H9 (cell line): ENCODE data around the gene SGO2. TPM values are rescaled to one million over a fixed set of nuclear protein-coding genes. Genes with fewer than 3 reads are reported as not detected.

Experiments used
- DNase-seq: peaks from one replicate; pipeline ENCODE4 v3.0.0-alpha.2; 2017
- H2AFZ ChIP-seq: one replicate; pipeline ENCODE4 v1.6.1; 2013; ENCODE audit warnings: mild to moderate bottlenecking, low read length, control low read depth, moderate library complexity
- H2AK5ac ChIP-seq: 2 replicates; pipeline ENCODE4 v1.6.1; 2013; ENCODE audit warnings: low read length, control low read depth, mixed read lengths; ENCODE audit not compliant: insufficient read length
- H2BK120ac ChIP-seq: one replicate; pipeline ENCODE4 v1.6.1; 2013; ENCODE audit warnings: low read depth, mild to moderate bottlenecking, low read length, control low read depth, inconsistent platforms; ENCODE audit not compliant: poor library complexity, severe bottlenecking
- H2BK12ac ChIP-seq: 2 replicates; pipeline ENCODE4 v1.6.1; 2013; ENCODE audit warnings: low read length, control low read depth, mixed read lengths, low read depth; ENCODE audit not compliant: insufficient read length
- H2BK15ac ChIP-seq: 2 replicates; pipeline ENCODE4 v1.6.1; 2013; ENCODE audit warnings: low read depth, low read length, control low read depth
- H2BK20ac ChIP-seq: one replicate; pipeline ENCODE4 v1.6.1; 2013; ENCODE audit warnings: low read depth, mild to moderate bottlenecking, low read length, control low read depth, inconsistent platforms; ENCODE audit not compliant: poor library complexity, severe bottlenecking
- H2BK5ac ChIP-seq: 2 replicates; pipeline ENCODE4 v1.6.1; 2013; ENCODE audit warnings: low read length, control low read depth, mixed read lengths; ENCODE audit not compliant: insufficient read length
- H3K14ac ChIP-seq: 2 replicates; pipeline ENCODE4 v1.6.1; 2013; ENCODE audit warnings: low read length, control low read depth; ENCODE audit not compliant: insufficient read depth
- H3K18ac ChIP-seq: 2 replicates; pipeline ENCODE4 v1.6.1; 2013; ENCODE audit warnings: low read depth, mild to moderate bottlenecking, mixed read lengths, low read length, control low read depth; ENCODE audit not compliant: insufficient read length
- H3K23ac ChIP-seq: 2 replicates; pipeline ENCODE4 v1.6.1; 2013; ENCODE audit warnings: low read length, control low read depth, mixed read lengths, low read depth; ENCODE audit not compliant: insufficient read length
- H3K23me2 ChIP-seq: 2 replicates; pipeline ENCODE4 v1.6.1; 2013; ENCODE audit warnings: low read depth, mild to moderate bottlenecking, mixed read lengths, low read length, control low read depth; ENCODE audit not compliant: insufficient read length, poor library complexity, severe bottlenecking
- H3K27ac ChIP-seq: 2 replicates; pipeline ENCODE4 v1.5.1; 2013; ENCODE audit warnings: low read length, control low read depth, mixed read lengths, low read depth; ENCODE audit not compliant: insufficient read length
- H3K27me3 ChIP-seq: 2 replicates; pipeline ENCODE4 v1.6.1; 2013; ENCODE audit warnings: low read length, control low read depth, inconsistent platforms; ENCODE audit not compliant: insufficient read depth
- H3K4ac ChIP-seq: 2 replicates; pipeline ENCODE4 v1.6.1; 2013; ENCODE audit warnings: low read depth, mild to moderate bottlenecking, control low read depth, inconsistent platforms, low read length, moderate library complexity
- H3K4me1 ChIP-seq: 2 replicates; pipeline ENCODE4 v1.6.1; 2013; ENCODE audit warnings: low read length, control low read depth, inconsistent platforms; ENCODE audit not compliant: insufficient read depth
- H3K4me2 ChIP-seq: 2 replicates; pipeline ENCODE4 v1.6.1; 2013; ENCODE audit warnings: low read length, control low read depth, mixed read lengths; ENCODE audit not compliant: insufficient read length, insufficient read depth
- H3K56ac ChIP-seq: 2 replicates; pipeline ENCODE4 v1.6.1; 2013; ENCODE audit warnings: low read depth, mild to moderate bottlenecking, mixed read lengths, low read length, control low read depth; ENCODE audit not compliant: insufficient read length
- H3K79me1 ChIP-seq: 2 replicates; pipeline ENCODE4 v1.6.1; 2013; ENCODE audit warnings: low read depth, mild to moderate bottlenecking, moderate library complexity, low read length, control low read depth, inconsistent platforms; ENCODE audit not compliant: insufficient read depth, poor library complexity, severe bottlenecking
- H3K79me2 ChIP-seq: 2 replicates; pipeline ENCODE4 v1.6.1; 2013; ENCODE audit warnings: low read length, control low read depth, inconsistent platforms; ENCODE audit not compliant: insufficient read depth
- H3K9ac ChIP-seq: 2 replicates; pipeline ENCODE4 v1.6.1; 2013; ENCODE audit warnings: low read length, control low read depth, mixed read lengths; ENCODE audit not compliant: insufficient read length; ENCODE audit errors: extremely low read depth
- H3K9me3 ChIP-seq: one replicate; pipeline ENCODE4 v1.6.1; 2013; ENCODE audit warnings: low read depth, low read length, inconsistent platforms; ENCODE audit not compliant: control insufficient read depth
- H3T11ph ChIP-seq: one replicate; pipeline ENCODE4 v1.6.1; 2013; ENCODE audit warnings: mild to moderate bottlenecking, low read length, control low read depth, inconsistent platforms
- H4K20me1 ChIP-seq: one replicate; pipeline ENCODE4 v1.6.1; 2013; ENCODE audit not compliant: control insufficient read depth, insufficient read length, insufficient read depth
- H4K5ac ChIP-seq: 2 replicates; pipeline ENCODE4 v1.6.1; 2013; ENCODE audit warnings: low read depth, mild to moderate bottlenecking, mixed read lengths, low read length, control low read depth; ENCODE audit not compliant: insufficient read length
- H4K8ac ChIP-seq: replicated peaks from 2 replicates; pipeline ENCODE4 v1.6.1; 2013; ENCODE audit warnings: low read length, control low read depth, mixed read lengths, low read depth; ENCODE audit not compliant: insufficient read length
- H4K91ac ChIP-seq: 2 replicates; pipeline ENCODE4 v1.6.1; 2013; ENCODE audit warnings: low read depth, mild to moderate bottlenecking, moderate library complexity, mixed read lengths, low read length, control low read depth; ENCODE audit not compliant: insufficient read length
- H3K27ac Mint-ChIP-seq, 3 experiments: 2 replicates in 2 of 3; 3 replicates in 1 of 3; pipeline ENCODE4 v1.8.0; 2020 to 2021; ENCODE audit warnings: mixed read lengths in 3 of 3, mild to moderate bottlenecking in 1 of 3, moderate library complexity in 1 of 3
- H3K27me3 Mint-ChIP-seq: 2 replicates; pipeline ENCODE4 v1.8.0; 2021; ENCODE audit warnings: low read depth, mild to moderate bottlenecking, moderate library complexity, mixed read lengths
- H3K36me3 Mint-ChIP-seq, 3 experiments: 2 replicates in 2 of 3; 3 replicates in 1 of 3; pipeline ENCODE4 v1.8.0; 2020 to 2021; ENCODE audit warnings: low read depth in 3 of 3, mixed read lengths in 3 of 3; ENCODE audit not compliant: insufficient read depth in 1 of 3
- H3K4me1 Mint-ChIP-seq, 2 experiments: 2 replicates each; pipeline ENCODE4 v1.8.0; 2020; ENCODE audit warnings: mixed read lengths in 2 of 2
- H3K4me3 Mint-ChIP-seq, 2 experiments: 2 replicates in 1 of 2; 3 replicates in 1 of 2; pipeline ENCODE4 v1.8.0; 2020 to 2021; ENCODE audit warnings: mild to moderate bottlenecking in 2 of 2, mixed read lengths in 2 of 2, moderate library complexity in 1 of 2
- H3K9me3 Mint-ChIP-seq, 2 experiments: 2 replicates in 1 of 2; 3 replicates in 1 of 2; pipeline ENCODE4 v1.8.0; 2020; ENCODE audit warnings: mild to moderate bottlenecking in 2 of 2, mixed read lengths in 2 of 2, moderate library complexity in 1 of 2
- whole genome bisulfite sequencing: extraction: QIAGEN DNeasy Blood & Tissue Kit; methylation state at CpG from one replicate; pipeline ENCODE4 v1.1.7; 2013; ENCODE audit warnings: missing lambda C conversion rate, low lambda C conversion rate, mixed read lengths; ENCODE audit not compliant: insufficient read length; ENCODE audit errors: extremely low coverage; 5-methylcytosine and 5-hydroxymethylcytosine counted together
- total RNA-seq: library from RNA; stranded (reverse); gene quantifications from 2 replicates; pipeline ENCODE4 v1.2.1, GENCODE V29; 2021
- TF ChIP-seq, protein P1 (sequence below): fragments of 200-600 bp; sonication (generic); conservative IDR thresholded peaks from 3 replicates; pipeline ENCODE4 v1.8.0; 2021; ENCODE audit warnings: antibody characterized with exemption, mild to moderate bottlenecking

Gene SGO2
- total RNA-seq, 1 experiment from 2014 or later, result 25.6 TPM

DNA sequence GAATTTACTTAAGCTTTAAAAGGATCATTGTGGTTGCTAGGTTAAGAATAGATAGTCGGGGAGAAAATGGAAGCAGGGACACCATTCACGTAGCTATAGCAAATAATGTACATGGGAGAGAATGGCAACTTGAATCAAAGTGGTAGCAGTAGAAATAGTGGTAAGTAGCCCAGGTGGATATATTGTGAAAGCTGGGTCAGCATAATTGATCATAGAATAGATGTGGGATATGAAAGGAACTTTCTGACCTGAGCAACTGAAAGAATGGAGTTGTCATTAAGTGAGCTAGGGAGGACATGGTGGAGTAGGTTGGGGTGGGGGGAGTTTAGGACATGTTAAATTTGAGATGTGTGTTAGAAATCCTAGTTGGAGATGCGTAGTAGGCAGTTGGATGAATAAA lies 2.2 kb downstream of the SGO2 start:
- no peaks in the 10 kb centered on the region; the same call in 1 of the 2 replicates for H3K4me1 ChIP-seq
- H3K4me2 ChIP-seq, result no peak overlapping the region
- H3K9ac ChIP-seq, result no peak overlapping the region
- H2AK5ac ChIP-seq, result no peak overlapping the region
- no peak overlapping the region for H2BK120ac ChIP-seq
- H3K23ac ChIP-seq, result no peak overlapping the region
- H2AFZ ChIP-seq, result no peak overlapping the region
- H3K79me2 ChIP-seq, result peaks cover 15% of the 10 kb centered on the region; the same call in 1 of the 2 replicates
- no peak overlapping the region for H3K27ac ChIP-seq
- H4K20me1 ChIP-seq, result no peaks in the 10 kb centered on the region
- H3K4ac ChIP-seq, result no peak overlapping the region
- H3K23me2 ChIP-seq, result peaks cover 4% of the 10 kb centered on the region
- TF ChIP-seq, protein P1, sequence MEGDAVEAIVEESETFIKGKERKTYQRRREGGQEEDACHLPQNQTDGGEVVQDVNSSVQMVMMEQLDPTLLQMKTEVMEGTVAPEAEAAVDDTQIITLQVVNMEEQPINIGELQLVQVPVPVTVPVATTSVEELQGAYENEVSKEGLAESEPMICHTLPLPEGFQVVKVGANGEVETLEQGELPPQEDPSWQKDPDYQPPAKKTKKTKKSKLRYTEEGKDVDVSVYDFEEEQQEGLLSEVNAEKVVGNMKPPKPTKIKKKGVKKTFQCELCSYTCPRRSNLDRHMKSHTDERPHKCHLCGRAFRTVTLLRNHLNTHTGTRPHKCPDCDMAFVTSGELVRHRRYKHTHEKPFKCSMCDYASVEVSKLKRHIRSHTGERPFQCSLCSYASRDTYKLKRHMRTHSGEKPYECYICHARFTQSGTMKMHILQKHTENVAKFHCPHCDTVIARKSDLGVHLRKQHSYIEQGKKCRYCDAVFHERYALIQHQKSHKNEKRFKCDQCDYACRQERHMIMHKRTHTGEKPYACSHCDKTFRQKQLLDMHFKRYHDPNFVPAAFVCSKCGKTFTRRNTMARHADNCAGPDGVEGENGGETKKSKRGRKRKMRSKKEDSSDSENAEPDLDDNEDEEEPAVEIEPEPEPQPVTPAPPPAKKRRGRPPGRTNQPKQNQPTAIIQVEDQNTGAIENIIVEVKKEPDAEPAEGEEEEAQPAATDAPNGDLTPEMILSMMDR, result no peak
- H3K18ac ChIP-seq, result no peak overlapping the region
- no peaks in the 10 kb centered on the region for H3K9me3 ChIP-seq
- H3T11ph ChIP-seq, result no peak overlapping the region
- no peak overlapping the region for H3K56ac ChIP-seq
- peaks cover 2% of the 10 kb centered on the region for H3K79me1 ChIP-seq
- Mint-ChIP-seq H3K27ac (no peak overlapping the region), H3K36me3 (peaks cover 0 to 2% (median 0%) of the 10 kb centered on the region in 3 experiments; a peak in 3 of 7 replicates), H3K4me1 (peaks cover 15 to 17% of the 10 kb centered on the region in 2 experiments), H3K9me3 (no peaks in the 10 kb centered on the region; a peak in 1 of 5 replicates), H3K27me3 (peaks cover 9% of the 10 kb centered on the region), H3K4me3 (no peak overlapping the region)
- no peak overlapping the region for H4K8ac ChIP-seq
- no peak overlapping the region for H3K14ac ChIP-seq
- H4K91ac ChIP-seq, result no peak overlapping the region
- H4K5ac ChIP-seq, result no peak overlapping the region
- H3K27me3 ChIP-seq, result no peaks in the 10 kb centered on the region
- no CpG with 5 or more reads among the region's 3 CpGs for WGBS
- H2BK20ac ChIP-seq, result no peak overlapping the region
- no peak overlapping the region for H2BK12ac ChIP-seq
- no peak for DNase-seq
- H2BK15ac ChIP-seq, result no peak overlapping the region
- no peak overlapping the region for H2BK5ac ChIP-seq
